Renal cortical epithelial cell (primary cell): ENCODE measurements around the gene BCAS2. TPM values are rescaled to one million over a fixed set of nuclear protein-coding genes. Genes with fewer than 3 reads are reported as not detected.
A peak's percentile ranks its signal among the peaks of the same experiment; 100 is the strongest.
"Not testable (repeated sequence)": the region's sequence is repeated elsewhere in the genome, so short reads cannot be mapped to it uniquely, and the experiment has no call there.

Experiments used
- DNase-seq: peaks from one replicate; pipeline ENCODE4 v3.0.0-alpha.2; 2011; ENCODE audit warnings: low read depth
- total RNA-seq: library from RNA; depleted of rRNA; stranded (reverse); fragments of >200 nt; gene quantifications from 2 replicates; pipeline ENCODE4 v1.2.3, GENCODE V29; 2014

BCAS2 gene
- total RNA-seq: 57.8 and 72.8 TPM in 2 replicates

GRCh38 chr1:114581335-114582287 is at the start of gene BCAS2:
Gene BCAS2 (minus strand): TSS chr1:114581615. CDS start chr1:114581591, 24 bp downstream.
- DNase-seq: peak; percentile 96

- DNase-seq: no peak
These were observed 45.7 kb upstream of the BCAS2 start for GRCh38 chr1:114627107-114627506.

- DNase-seq: no peak
These were observed 41.9 kb upstream of the BCAS2 start for GRCh38 chr1:114623364-114623763.

GRCh38 chr1:114620419-114620818 is 39.0 kb upstream of the BCAS2 start:
- DNase-seq: no peak

- DNase-seq: no peak
These were observed 37.2 kb upstream of the BCAS2 start for GRCh38 chr1:114618606-114619005.

- peak; percentile 16 for DNase-seq
These were observed 29.3 kb upstream of the BCAS2 start for GRCh38 chr1:114610546-114611245.

GRCh38 chr1:114609826-114610225 is 28.4 kb upstream of the BCAS2 start:
- no peak for DNase-seq

GRCh38 chr1:114609026-114609425 is 27.6 kb upstream of the BCAS2 start:
- DNase-seq: no peak

GRCh38 chr1:114607223-114607622 is 25.8 kb upstream of the BCAS2 start:
- DNase-seq: no peak

GRCh38 chr1:114597949-114598348 is 16.5 kb upstream of the BCAS2 start:
- no peak for DNase-seq

GRCh38 chr1:114595602-114596001 is 14.2 kb upstream of the BCAS2 start:
- DNase-seq: no peak

GRCh38 chr1:114594046-114594445 is 12.6 kb upstream of the BCAS2 start:
- DNase-seq: no peak

GRCh38 chr1:114589122-114589521 is 7.7 kb upstream of the BCAS2 start:
- DNase-seq: no peak

GRCh38 chr1:114588196-114588689 is 6.8 kb upstream of the BCAS2 start:
- DNase-seq: no peak

- no peak for DNase-seq
These were observed 6.0 kb upstream of the BCAS2 start for GRCh38 chr1:114587203-114587991.

- DNase-seq: no peak
These were observed 5.2 kb upstream of the BCAS2 start for GRCh38 chr1:114586513-114587047.

GRCh38 chr1:114585231-114585630 is 3.8 kb upstream of the BCAS2 start:
- DNase-seq: no peak

GRCh38 chr1:114574365-114574764 is 7.0 kb downstream of the BCAS2 start:
- no peak for DNase-seq

- DNase-seq: no peak
These were observed 17.3 kb downstream of the BCAS2 start for GRCh38 chr1:114564141-114564540.

- not testable (repeated sequence) for DNase-seq
These were observed 18.4 kb downstream of the BCAS2 start for GRCh38 chr1:114562978-114563510.

GRCh38 chr1:114561333-114561732 is 20.1 kb downstream of the BCAS2 start:
- no peak for DNase-seq
